ENCODE data around the gene MSANTD1.

MSANTD1 gene

GRCh38 chr4:3250438-3250955 is 1.5 kb downstream of the MSANTD1 start:
- no peak for DNase-seq

- no peak for DNase-seq
Measured at GRCh38 chr4:3250956-3251690, 2.2 kb downstream of the MSANTD1 start.

- DNase-seq: no peak
Measured at GRCh38 chr4:3251691-3252479, 2.9 kb downstream of the MSANTD1 start.

- DNase-seq: no peak
Measured at GRCh38 chr4:3252480-3252828, 3.5 kb downstream of the MSANTD1 start.

GRCh38 chr4:3252831-3253641 is 4.1 kb downstream of the MSANTD1 start:
- no peak for DNase-seq

GRCh38 chr4:3253808-3254207 is 4.8 kb downstream of the MSANTD1 start:
- no peak for DNase-seq

GRCh38 chr4:3254302-3255131 is 5.6 kb downstream of the MSANTD1 start:
- DNase-seq: no peak

- DNase-seq: no peak
Measured at GRCh38 chr4:3255611-3256186, 6.7 kb downstream of the MSANTD1 start.

GRCh38 chr4:3256230-3257102 is 7.5 kb downstream of the MSANTD1 start:
- no peak for DNase-seq

GRCh38 chr4:3257103-3257555 is 8.2 kb downstream of the MSANTD1 start:
- DNase-seq: no peak

GRCh38 chr4:3257556-3258482 is 8.9 kb downstream of the MSANTD1 start:
- no peak for DNase-seq

GRCh38 chr4:3261411-3262207 is 12.7 kb downstream of the MSANTD1 start:
- no peak for DNase-seq

GRCh38 chr4:3262208-3263052 is 13.5 kb downstream of the MSANTD1 start:
- no peak for DNase-seq

- no peak for DNase-seq
Measured at GRCh38 chr4:3263053-3263875, 14.3 kb downstream of the MSANTD1 start.

GRCh38 chr4:3263876-3264193 is 14.9 kb downstream of the MSANTD1 start:
- DNase-seq: no peak

GRCh38 chr4:3266076-3266475 is 17.1 kb downstream of the MSANTD1 start:
- DNase-seq: no peak

All from hippocampal formation (tissue), 2 donors.